NCI-H187 (cell line): ENCODE data around the gene ATRAID.
"Not testable (repeated sequence)": the region's sequence is repeated elsewhere in the genome, so short reads cannot be mapped to it uniquely, and the experiment has no call there.

Source experiments
- DNase-seq, 2 experiments: peaks; one replicate each; lab custom pipeline; 2025; lab: John Stamatoyannopoulos, UW

The ATRAID gene

DNA sequence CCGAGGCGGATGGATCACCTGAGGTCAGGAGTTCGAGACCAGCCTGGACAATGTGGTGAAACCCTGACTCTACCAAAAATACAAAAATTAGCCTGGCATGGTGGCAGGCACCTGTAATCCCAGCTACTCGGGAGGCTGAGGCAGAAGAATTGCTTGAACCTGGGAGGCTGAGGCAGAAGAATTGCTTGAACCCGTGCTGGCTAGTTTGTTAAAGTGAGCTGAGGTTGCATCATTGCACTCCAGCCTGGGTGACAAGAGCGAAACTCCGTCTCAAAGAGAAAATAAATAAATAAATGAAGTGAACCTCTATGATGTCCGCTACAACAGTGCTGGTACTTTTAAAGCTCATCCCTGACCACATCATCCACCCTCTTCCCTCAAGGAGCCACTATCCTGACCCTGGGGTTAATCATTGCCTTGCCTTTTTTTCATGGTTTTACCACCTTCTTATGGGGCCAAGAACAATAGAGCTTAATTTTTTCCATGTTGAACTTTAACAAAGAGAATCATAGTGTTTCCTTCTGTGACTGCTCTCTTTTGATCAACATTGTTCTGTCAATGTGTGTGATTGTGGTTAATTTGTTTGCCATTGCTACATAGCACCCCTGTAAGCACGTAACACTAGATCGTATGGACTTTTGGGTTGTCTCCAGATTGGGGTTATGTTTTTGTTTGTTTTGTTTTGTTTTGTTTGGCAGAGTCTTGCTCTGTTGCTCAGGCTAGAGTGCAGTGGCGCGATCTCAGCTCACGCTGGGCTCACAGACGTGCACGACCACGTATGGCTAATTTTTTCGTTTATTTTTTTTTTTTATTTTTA lies 17.1 kb upstream of the ATRAID start:
- DNase-seq = no peak

DNA sequence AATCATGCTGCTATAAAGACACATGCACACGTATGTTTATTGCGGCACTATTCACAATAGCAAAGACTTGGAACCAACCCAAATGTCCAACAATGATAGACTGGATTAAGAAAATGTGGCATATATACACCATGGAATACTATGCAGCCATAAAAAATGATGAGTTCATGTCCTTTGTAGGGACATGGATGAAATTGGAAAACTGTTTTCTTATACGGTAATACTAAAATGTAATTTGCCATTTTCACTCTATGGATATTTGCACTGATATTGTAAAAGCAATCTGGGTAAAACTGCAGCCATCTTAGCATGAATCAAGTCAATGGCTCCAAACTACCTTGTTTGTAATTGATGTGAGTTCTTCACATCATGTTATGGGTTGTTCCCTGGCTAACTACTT lies 16.0 kb upstream of the ATRAID start:
- DNase-seq = not testable (repeated sequence)

DNA sequence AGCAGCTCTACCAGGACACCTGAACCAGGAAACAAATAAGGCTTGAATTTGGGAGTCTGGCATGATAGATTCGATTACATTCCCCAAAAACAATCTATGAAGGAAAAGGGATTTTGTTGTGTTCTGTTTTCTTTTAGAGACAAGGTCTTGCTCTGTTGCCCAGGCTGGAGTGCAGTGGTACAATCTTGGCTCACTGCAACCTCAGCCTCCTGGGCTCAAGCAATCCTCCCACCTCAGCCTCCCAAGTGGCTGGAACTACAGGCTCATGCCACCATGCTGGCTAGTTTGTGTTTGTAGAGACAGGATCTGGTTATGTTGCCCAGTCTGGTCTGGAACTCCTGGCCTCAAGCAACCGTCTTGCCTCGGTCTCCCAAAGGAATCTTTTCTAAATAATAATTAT lies 13.8 kb upstream of the ATRAID start:
- not testable (repeated sequence) for DNase-seq

DNA sequence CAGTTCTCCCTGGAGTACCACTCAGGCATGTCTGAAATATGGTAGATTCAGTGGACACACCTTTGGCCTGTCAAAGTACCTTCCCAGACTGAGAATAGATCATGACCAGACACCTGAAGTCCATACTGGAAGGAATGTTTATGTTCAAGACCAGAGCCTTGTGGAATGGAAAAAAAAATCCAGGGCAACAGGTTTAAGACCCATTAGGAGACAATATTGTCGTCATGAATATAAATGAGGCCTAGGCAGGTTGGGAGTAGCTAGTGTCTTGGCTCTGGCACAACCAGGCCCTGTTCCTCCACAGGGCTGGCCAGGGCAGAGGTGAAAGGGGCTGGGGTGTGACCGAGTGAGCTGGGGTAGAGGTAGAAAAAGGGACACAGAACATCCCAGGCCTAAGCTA lies 13.2 kb upstream of the ATRAID start:
- no peak for DNase-seq

DNA sequence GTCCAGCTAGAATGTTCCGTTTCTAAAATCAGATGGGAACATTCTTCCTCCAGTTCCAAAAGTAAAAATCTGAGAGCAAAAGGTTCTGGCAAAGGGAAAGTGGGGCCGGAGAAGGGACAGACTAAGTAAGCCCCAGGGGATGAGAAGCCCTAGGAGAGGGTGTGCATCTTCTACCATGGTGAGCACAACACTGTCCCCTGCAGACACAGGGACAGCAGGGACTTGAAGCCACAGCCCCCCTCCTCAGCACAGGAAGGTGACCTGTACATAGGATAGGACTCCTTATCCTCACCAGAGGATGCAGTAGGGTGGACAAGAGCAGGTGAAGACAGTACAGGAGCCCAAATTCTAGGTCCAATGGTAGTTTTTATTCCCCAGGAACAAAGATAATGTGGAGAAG lies 12.6 kb upstream of the ATRAID start:
- no peak for DNase-seq

DNA sequence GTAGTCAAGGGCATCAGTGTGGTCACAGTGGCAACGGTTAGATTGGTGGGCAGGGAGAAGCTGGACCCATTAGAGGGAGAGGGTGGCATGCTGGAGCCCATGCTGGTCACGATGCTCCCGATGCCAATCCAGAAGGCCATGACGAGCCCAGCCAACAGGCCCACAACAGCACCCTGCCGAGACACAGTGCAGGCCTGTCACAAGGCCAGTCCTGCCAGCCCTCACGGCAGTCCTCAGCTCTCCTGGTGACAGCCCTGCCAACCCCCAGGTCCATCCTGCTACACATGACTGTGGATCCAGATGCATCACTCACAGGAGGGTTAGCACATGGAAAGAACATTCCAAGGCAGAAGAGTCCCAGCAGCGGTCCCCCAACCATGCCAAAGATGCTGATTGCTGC lies 10.2 kb upstream of the ATRAID start:
- DNase-seq = no peak

DNA sequence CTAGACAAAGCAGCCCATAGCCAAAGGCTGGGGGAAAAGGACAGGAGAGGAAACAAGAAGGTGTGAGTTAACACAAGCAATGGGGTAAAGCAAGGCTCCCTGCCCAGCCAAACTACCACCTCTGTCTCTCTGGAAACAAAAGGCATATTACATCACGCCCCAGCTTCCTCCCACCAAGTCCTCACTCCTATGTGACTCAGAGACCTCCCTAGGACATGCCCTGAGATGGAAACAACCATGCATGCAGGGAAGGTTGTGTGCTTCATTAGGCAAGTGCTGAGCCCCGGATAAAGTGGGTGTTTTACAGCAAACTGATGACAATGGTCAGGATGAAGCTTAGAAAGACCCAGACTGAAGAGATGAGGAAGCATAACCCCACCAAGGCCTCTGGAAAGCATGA lies 9.0 kb upstream of the ATRAID start:
- DNase-seq = no peak

DNA sequence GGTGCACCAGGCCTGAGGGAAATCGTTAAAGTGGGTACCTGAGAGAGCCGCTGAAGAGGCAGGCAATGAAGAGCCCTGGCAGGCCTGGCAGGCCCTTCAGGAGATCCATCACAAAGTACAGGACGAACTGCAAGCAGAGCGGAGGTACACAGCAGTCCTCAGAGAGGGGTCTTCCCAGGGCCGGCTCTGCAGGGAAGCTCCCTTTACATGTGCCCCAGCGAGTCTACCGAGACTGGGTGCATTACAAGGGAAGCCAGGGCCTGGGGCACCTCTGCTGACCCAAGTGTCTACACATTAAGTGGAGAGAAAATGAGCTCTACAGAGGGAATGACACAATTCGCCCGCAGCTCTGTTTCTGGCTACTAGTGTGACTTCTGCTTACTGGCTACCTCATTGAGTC lies 8.1 kb upstream of the ATRAID start:
- no peak for DNase-seq

DNA sequence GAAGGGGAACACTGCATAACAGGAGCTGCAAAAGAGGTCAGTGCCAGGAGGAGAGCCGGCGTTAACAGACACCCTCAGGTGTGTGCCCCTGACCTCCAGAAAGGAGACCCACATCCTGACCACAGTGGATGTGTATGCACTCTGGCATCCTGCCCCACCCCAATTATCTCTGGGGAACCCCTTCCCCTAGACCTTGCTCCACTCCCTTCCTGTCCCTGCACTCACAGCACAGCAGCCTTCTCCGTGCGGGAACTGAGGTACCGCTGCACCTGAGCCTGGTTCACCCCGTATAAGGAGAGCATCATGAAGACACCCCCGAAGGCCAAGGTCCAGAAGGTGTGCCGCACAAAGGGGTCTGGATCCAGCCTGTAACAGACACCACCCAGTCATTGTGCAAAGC lies 7.3 kb upstream of the ATRAID start:
- DNase-seq = no peak

DNA sequence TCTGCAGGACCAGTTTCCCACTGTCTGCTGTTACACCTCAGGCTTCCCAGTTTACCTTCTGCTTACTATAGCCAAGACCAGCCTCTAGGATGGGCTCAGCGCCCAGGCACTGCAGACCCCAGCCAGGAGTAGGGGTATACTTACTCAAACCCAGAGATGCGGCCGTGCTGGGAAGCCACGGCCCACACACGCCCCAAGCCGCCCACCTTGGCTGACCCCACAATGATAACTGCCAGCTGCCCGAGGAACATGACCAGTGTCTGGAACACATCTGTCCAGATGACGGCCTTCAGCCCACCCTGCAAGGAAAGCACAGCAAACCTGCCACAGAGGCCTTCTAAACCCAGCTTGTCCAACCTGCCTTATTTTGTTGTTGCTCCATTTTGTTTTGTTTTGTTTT lies 6.6 kb upstream of the ATRAID start:
- no peak for DNase-seq

DNA sequence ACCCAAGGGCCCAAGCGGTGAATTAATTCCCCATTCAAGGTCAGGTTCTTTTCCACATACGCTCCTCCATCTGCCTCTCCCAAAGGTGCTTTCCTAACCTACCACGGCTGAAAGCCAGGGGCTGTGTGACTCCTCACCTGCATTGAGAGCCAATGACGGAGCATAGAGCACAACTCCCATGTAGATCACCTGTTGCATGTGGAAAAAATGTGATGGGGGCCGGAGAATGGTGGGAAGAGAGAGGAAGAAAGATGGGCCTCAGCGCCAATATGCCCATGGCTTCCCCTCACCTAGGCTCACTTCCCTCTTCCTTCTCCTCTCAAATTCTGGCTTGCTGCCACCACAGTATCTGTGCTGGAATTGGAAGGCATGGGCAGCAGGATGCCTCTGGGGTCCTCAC lies 5.5 kb upstream of the ATRAID start:
- DNase-seq = no peak

DNA sequence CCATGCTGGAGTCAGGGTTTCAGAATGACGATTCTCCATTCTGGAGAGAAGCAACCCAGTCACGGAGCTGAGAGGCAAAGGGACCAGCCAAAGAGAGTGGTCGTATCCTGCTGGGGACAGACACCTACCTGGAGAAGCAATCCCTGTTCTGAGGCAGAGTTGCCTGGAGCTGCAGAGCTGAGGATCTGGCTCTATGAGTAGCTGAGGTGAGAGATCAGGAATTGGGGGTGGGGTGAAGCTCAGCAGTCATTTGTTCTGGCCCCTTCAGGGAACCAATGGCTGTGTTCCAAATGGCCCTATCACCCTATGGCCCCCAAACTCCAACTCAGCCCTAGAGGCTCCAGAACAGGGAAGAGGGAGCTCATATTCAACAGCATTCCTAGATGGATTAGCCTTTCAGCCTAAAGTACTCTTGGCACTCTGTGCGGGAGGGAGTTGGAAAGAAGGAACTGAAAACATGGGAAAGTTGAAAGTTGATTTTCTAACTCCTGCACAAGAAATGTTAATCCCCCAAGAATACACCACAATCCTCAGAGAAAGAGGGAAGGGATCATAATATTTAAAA lies 3.3 kb upstream of the ATRAID start:
- DNase-seq = no peak

DNA sequence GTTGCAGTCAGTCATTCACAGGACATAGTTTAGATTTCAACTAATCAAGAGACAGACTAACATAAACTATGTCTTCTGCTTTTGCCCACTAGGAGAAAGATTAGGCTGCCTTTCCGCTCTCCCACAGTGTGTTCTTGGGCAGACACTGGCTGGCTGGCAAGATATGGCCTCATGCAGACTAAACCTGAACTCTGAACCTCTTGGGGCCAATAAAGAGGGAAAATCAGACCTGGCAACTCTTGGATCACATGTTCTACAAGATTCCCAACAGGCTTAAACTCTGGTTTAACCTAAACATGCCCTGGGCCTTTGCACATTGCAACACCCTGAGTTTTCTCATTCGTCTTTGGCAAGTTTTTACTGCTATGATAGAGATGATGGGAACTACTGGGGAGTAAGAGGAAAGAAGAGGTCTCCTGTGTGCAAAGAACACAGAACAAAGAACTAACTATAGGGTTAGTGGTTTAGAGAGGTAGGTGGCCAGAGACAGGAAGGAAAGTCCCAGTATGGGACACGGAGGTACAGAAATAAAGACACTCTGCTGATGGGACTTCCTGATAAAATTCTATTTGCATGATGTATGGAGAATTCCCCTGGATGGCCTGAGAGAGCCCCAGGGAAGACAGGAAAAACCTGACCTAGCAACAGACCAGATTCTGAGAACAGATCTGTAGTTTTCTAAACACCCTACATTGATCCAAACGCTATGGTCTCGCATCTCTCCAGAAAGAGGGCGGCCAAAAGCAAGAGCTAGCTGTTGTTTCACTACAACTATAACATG lies 2.0 kb upstream of the ATRAID start:
- no peak for DNase-seq

DNA sequence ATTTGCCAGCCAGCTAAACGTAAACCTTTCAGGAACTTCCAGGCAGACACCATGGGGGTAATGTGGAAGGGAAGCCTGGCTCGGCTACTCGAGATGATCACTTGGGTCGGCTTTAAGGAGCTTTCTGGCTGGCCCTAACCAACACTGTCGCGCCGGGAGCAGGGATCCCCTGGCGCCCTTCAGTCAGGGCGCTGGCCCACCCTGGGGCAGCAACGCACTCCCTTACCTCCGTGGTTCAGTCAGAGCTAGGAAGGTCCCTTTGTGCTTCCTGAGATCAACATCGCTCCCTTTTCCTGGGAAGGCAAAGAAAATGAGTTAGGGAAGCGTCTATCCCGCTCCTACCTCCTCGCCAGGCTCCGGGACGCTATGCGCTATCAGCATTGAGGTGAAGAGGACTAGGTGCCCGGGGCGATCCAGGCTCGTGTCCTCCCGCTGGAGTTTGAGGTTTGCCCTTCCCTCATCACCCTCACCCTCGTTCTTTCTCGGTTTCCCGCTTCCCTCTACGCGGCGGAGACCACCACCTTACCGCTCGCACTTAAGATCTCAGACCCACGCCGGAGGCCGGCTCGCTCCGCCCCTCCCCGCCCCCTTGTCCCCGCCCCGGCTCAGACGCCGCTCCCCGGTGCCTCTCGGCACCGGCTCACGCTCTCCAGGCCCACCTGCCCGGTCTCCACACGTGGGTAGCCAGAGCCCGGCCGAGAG lies 449 bp upstream of the ATRAID start:
- peak in 1 of 2 experiments; percentile 72 for DNase-seq

DNA sequence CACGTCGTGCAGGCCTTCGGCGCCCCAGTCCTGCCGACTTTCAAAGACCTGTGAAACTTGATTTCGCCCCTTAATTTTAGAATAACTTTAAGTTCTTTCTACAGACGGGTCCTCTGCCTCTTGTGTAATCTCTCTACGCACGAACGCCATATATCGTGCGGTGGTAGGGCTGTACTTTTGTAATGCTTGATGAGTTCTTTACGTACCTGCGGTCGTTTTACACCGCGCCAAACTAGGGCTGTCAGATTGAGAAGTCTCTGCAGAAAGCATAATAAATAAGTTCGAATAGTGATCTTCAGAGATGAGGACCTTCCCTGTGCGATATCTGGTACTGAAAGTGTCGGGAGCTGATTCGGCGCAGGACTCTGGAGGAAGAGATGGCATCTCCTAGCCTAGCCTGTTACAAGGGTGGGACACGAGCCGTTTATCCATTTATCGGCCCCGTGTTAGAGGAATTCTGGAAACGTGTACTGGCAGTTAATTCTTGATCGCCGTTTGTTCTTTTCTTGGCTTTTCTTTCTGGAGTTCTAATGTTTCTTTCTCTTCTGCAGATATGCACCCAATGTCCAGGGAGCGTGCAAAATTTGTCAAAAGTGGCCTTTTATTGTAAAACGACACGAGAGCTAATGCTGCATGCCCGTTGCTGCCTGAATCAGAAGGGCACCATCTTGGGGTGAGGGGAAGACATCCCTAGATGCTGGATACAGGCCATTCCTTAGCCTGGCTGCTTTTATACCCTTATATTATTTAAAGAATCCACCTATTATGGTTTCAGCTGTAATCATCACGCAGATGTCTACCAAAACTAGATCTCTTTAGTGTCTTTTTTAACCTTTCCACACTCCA lies 1.0 kb downstream of the ATRAID start:
- DNase-seq = peak in 1 of 2 experiments; percentile 63

DNA sequence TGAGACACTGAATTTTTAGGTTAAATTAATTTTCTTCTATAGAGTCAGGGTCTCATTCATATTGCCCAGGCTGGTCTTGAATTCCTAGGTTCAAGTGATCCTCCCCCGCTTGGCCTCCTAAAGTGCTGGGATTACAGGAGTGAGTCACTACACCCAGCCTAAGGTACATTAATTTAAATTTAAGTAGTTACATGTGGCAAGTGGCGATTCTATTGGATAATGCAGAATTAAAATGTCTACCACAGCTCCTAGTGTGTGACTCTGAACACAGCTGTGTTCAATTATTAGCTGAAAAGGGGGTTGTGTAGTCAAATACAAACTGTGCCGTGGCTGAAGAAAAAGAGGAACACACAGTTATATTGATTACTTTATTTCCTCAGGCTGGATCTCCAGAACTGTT lies 3.1 kb downstream of the ATRAID start:
- no peak for DNase-seq

DNA sequence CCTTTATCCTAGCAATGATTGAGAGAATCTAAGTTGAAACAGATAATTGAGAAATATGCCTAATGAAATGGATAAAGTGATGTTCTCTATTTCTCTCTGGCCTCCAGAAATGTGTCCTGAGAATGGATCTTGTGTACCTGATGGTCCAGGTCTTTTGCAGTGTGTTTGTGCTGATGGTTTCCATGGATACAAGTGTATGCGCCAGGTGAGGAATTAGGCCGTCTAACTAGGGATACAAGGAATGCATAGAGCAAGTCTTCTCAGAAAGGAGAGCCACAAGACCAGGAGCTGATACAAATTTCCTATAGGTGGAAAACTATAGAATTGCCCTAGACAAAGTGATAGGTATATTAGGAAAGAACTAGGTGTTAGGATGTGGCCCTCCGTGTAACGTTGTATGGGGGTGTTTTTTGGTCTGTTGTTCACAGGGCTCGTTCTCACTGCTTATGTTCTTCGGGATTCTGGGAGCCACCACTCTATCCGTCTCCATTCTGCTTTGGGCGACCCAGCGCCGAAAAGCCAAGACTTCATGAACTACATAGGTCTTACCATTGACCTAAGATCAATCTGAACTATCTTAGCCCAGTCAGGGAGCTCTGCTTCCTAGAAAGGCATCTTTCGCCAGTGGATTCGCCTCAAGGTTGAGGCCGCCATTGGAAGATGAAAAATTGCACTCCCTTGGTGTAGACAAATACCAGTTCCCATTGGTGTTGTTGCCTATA lies 4.7 kb downstream of the ATRAID start:
- DNase-seq = no peak

DNA sequence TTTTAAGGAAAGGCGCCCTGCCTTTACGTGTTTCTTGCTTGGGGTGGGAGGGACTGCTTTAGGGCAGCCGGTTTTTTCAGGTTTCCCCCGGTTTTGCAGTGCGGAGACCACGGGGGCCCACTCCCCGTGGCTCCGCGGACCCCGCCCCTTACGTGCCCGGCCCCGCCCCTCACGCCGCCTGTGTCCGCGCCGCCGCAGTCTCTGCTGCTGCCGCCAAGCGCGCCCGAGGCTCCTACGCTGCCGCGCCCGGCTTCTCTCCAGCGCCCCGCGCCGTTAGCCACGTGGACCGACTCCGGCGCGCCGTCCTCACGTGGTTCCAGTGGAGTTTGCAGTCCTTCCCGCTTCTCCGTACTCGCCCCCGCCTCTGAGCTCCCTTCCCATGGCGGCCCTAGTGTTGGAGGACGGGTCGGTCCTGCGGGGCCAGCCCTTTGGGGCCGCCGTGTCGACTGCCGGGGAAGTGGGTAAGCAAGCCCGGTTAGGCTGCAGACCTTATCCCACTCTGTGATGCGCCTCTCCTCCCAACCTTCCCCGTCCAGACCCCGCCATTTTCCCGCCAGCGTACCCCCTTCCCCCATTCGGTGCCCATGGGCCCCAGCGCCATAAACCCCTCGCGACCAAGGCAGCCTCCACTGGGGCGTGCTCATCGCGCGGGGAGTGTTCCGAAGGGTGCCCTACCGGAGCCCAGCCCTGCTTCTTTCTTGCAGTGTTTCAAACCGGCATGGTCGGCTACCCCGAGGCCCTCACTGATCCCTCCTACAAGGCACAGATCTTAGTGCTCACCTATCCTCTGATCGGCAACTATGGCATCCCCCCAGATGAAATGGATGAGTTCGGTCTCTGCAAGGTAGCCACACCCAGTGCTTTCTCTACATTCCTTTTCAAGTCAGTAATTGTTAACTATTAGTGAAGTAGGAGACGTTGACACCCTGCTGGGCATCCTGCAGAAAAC lies 5.6 kb downstream of the ATRAID start, which contains the start of gene CAD:
CAD (plus strand) TSS at position 197 of the 949 bp plus-strand sequence; CDS start at position 380, 183 bp downstream.
- DNase-seq = peak; percentile 68 to 92

DNA sequence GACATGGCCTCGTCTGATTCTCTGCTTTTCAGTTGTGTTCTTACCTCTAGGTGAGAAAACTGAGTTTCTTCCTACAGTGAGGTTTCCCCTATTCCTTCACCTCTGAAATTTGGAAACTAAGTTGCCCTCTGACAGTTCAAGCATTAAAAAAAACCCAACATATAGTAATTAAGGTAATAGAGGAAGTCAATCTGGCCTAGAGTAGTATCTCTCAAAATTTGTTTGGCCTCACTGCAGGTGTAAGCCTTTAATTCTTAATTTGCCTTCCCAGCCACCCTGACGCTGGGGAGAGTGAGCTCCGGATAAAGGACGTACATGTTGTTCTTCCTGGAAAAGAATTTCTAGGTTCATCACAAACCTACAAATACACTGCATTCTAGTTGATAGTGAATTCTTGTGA lies 6.8 kb downstream of the ATRAID start:
- DNase-seq = no peak

DNA sequence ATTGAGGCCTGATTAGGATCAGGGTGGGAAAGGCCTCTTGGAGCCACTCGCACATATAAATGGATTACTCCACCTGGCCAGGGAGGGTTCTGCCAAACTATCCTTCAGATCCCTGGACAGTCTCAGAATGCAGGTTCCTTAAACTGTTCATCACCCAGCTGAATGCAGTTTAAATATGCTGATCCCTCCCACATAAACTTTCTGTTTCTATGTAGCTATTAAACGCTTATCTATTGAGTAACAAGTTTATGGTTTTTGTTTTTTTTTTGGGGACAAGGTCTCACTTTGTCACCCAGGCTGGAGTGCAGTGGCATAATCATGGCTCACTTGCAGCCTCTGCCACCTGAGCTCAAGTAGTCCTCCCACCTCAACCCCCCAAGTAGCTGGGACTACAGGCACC lies 7.2 kb downstream of the ATRAID start:
- no peak for DNase-seq
